HL-60 (cell line): Measurements from ENCODE around the gene RRP7A.
A peak's percentile ranks its signal among the peaks of the same experiment; 100 is the strongest.
"Not testable (repeated sequence)": the region's sequence is repeated elsewhere in the genome, so short reads cannot be mapped to it uniquely, and the experiment has no call there.

Source experiments
- DNase-seq, 2 experiments: peaks; one replicate each; pipeline ENCODE4 v3.0.0-alpha.2; 2010 to 2020; ENCODE audit warnings: low read depth in 1 of 2, low spot score in 1 of 2
- H3K27ac ChIP-seq: fragments of 250-450 bp; sonication (Bioruptor Pico); replicated peaks from 2 replicates; pipeline ENCODE4 v1.5.1; 2020; ENCODE audit warnings: mild to moderate bottlenecking, moderate library complexity
- H3K27me3 ChIP-seq: fragments of 250-450 bp; sonication (Bioruptor Pico); 2 replicates; pipeline ENCODE4 v1.5.1; 2021; ENCODE audit warnings: mild to moderate bottlenecking, moderate library complexity; ENCODE audit not compliant: insufficient read depth, poor library complexity, severe bottlenecking
- H3K4me3 ChIP-seq: replicated peaks from 2 replicates; pipeline ENCODE4 v1.5.1; 2011; ENCODE audit warnings: mild to moderate bottlenecking, control low read depth, low read length; ENCODE audit not compliant: insufficient read depth
- CTCF ChIP-seq: IDR thresholded peaks from one replicate; pipeline ENCODE4 v1.5.1; 2011; ENCODE audit warnings: low read length, control low read depth, inconsistent platforms; ENCODE audit not compliant: insufficient read depth
- GABPA ChIP-seq: IDR thresholded peaks from 2 replicates; pipeline ENCODE4 v1.6.1; 2012; ENCODE audit warnings: low read depth
- POLR2AphosphoS5 ChIP-seq: IDR thresholded peaks from 2 replicates; pipeline ENCODE4 v1.6.1; 2012; ENCODE audit warnings: low read depth
- REST ChIP-seq: IDR thresholded peaks from 2 replicates; pipeline ENCODE4 v1.6.1; 2012; ENCODE audit warnings: low read depth; ENCODE audit not compliant: insufficient replicate concordance
- SPI1 ChIP-seq: IDR thresholded peaks from 2 replicates; pipeline ENCODE4 v1.6.1; 2012; ENCODE audit warnings: low read depth, mild to moderate bottlenecking, borderline replicate concordance

The RRP7A gene

GRCh38 chr22:42515896-42516295 lies 3.7 kb downstream of the RRP7A start:
- no peak overlapping the region for H3K27ac ChIP-seq
- H3K4me3 ChIP-seq: no peak overlapping the region
- no peak for DNase-seq
- H3K27me3 ChIP-seq: no peaks in the 10 kb centered on the region
- TF ChIP-seq GABPA (no peak), SPI1 (no peak), CTCF (no peak), POLR2AphosphoS5 (no peak), REST (no peak)

- not testable (repeated sequence) for H3K27me3 ChIP-seq, H3K4me3 ChIP-seq, H3K27ac ChIP-seq, DNase-seq
These were observed 4.3 kb downstream of the RRP7A start for GRCh38 chr22:42515304-42515703.

GRCh38 chr22:42514331-42514730 lies 5.3 kb downstream of the RRP7A start:
- DNase-seq, H3K27me3 ChIP-seq, H3K4me3 ChIP-seq, H3K27ac ChIP-seq: not testable (repeated sequence)

GRCh38 chr22:42512273-42512990 lies 7.2 kb downstream of the RRP7A start:
- H3K27me3 ChIP-seq, DNase-seq, H3K4me3 ChIP-seq, H3K27ac ChIP-seq: not testable (repeated sequence)

GRCh38 chr22:42511401-42511891 lies 8.2 kb downstream of the RRP7A start:
- no peak for TF ChIP-seq SPI1
- no peak for TF ChIP-seq CTCF
- TF ChIP-seq GABPA: no peak
- TF ChIP-seq POLR2AphosphoS5: peak; percentile 40; the same call in 1 of the 2 replicates
- DNase-seq: no peak
- Histone ChIP-seq H3K4me3 (no peak overlapping the region), H3K27ac (no peak overlapping the region), H3K27me3 (no peaks in the 10 kb centered on the region)

- Histone ChIP-seq H3K27ac (no peak overlapping the region), H3K4me3 (no peak overlapping the region), H3K27me3 (no peaks in the 10 kb centered on the region)
- no peak for DNase-seq
- TF ChIP-seq CTCF (no peak), POLR2AphosphoS5 (no peak), GABPA (no peak), REST (no peak), SPI1 (no peak)
These were observed 10.0 kb downstream of the RRP7A start for GRCh38 chr22:42509548-42509947.
